Non-pigmented ciliary epithelial cell (primary cell): Measurements from ENCODE around the gene P4HB.

Source experiments
- DNase-seq: peaks from one replicate; pipeline ENCODE4 v3.0.0-alpha.2; 2010; ENCODE audit warnings: low read depth

Gene P4HB

DNA sequence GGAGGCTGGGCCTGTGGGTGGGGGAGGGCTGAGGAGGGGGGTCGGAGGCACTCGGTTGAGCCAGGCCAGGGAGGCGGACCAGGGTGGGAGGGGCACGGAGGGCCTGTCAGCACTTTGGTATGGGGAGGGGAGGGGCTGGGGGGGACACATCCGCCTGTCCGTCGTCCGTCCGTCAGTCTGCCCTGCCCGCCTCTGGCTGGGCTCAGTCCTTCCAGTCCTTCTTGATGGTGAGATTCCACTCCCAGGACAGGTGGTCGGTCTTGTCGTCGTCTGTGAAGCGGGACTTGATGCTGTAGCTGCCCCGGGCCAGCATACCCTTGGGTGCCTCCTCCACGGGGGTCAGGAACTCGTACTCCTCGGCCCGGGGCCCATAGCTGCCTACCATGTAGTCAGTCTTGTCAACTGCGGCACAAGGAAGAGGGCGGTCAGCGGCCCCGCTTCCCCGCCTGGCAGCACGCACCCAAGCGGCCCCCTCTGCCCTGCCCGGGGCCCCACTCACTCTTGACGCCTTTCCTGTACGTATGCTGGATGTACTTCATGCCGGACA lies 8.4 kb upstream of the P4HB start:
- DNase-seq, result no peak

DNA sequence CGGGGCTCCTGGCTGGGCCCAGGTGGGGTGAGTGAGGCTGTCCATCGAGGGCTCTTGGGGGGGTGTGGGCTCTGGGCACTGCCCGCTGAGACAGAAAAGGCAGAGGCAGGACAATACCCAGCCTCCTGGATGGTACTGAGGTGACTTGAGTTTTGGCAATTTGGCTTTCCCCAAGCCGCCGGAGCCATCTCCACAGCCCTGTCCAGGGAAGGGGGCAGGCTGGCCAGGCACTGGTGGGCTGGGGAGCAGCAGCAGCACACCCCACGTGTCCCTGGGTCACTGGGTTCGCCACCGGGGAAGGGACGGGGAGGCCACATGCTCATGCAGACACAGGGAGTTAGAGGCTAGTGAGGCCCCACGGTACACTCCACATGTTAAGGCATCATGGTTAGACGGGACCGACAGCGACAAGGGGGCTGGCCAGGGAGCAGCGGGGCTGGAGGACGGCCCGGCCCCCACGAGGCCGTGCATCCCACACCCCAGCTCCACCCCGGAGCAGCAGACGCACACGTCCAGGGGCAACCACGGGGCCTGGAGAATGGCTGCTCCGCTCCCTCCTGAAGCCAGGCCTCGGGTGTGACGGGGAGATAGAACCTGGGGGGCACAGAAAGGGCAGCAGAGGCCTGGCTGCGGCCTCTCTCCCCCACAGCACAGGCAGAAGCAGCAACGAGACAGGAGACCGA lies 7.8 kb upstream of the P4HB start:
- no peak for DNase-seq

GRCh38 chr17:81867170-81867990 lies 7.0 kb upstream of the P4HB start:
- no peak for DNase-seq

GRCh38 chr17:81866440-81867169 lies 6.3 kb upstream of the P4HB start:
- no peak for DNase-seq

GRCh38 chr17:81865733-81866439 lies 5.6 kb upstream of the P4HB start:
- DNase-seq, result no peak

- no peak for DNase-seq
Measured at GRCh38 chr17:81865358-81865732, 5.0 kb upstream of the P4HB start.

DNA sequence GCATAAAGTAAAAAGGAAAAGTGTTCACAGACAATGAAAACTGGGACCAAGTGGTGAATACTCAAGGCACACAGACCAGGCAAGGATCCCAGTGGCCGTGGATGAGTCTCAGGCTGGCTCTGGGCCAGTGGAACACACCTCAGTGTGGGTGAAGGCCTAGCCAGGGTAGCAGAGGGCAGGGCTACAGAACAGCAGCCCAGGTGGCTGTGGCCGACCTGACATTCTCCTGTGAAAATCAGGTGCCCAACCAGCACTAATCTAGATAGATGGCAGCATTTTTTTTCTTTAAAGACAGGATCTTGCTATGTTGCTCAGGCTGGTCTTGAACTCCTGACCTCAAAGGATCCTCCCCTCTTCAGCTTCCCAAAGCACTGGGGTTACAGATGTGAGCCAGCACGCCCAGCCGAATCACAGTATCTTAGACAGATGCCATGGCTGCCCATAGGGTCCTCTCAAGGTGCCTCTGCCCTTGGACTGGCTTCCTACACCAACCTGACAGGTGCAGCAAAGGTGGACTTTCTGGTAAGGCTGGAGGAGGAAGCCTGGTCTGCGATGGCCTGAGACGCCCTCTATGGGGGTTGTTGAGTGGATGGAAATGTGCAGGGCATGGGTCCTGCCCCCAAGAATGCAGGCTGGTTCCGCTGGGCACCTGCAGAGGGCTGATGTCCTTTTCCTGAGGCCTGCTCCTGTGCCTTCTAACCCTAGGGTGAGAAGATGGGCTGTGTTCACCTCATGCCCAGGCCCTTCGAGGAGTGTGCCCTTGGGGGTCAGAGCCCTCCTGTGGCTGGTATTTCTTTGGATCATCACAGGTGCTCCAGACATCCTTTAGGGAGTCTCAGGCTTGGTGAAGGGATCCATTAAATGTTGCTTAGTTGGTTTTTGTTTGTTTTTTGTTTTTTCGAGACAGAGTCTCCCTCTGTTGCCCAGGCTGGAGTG lies 3.8 kb upstream of the P4HB start:
- no peak for DNase-seq

- no peak for DNase-seq
Measured at GRCh38 chr17:81863123-81863675, 2.9 kb upstream of the P4HB start.

GRCh38 chr17:81860756-81861568 lies 627 bp upstream of the P4HB start:
- DNase-seq, result peak; percentile 100

- DNase-seq, result no peak
Measured at GRCh38 chr17:81858967-81859905, 1.1 kb downstream of the P4HB start.

DNA sequence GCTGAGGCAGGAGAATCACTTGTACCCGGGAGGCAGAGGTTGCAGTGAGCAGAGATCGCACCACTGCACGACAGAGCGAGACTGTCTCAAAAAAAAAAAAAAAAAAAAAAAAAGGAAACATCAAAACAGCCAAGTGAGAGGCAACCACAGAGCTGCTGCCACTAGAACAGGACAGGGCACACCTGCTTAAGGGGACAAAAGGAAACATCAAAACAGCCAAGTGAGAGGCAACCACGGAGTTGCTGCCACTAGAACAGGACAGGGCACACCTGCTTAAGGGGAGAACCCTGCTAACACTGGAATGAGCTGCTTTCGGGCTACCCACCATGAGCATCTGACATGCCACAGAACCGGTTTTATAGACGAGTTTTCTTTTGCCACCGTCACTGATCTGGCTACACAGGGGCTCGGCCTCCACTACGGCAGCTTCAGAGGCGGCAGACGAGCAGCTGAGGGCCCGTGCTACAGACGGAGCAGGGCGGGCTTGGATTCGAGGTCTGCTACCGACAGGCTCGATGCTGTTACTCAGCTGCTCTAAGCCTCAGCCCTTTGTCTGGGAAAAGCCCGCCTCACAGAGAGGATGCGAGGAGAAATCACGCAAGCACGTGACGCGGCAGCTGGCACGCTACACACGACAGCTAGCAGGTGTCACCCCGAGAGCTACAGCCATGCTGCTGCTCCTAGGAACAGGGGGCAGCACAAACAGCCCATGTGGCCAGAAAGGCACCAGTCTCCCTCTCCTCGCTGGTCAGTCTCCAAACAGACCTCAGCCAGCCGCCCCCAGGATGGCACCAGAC lies 2.0 kb downstream of the P4HB start:
- DNase-seq, result no peak

DNA sequence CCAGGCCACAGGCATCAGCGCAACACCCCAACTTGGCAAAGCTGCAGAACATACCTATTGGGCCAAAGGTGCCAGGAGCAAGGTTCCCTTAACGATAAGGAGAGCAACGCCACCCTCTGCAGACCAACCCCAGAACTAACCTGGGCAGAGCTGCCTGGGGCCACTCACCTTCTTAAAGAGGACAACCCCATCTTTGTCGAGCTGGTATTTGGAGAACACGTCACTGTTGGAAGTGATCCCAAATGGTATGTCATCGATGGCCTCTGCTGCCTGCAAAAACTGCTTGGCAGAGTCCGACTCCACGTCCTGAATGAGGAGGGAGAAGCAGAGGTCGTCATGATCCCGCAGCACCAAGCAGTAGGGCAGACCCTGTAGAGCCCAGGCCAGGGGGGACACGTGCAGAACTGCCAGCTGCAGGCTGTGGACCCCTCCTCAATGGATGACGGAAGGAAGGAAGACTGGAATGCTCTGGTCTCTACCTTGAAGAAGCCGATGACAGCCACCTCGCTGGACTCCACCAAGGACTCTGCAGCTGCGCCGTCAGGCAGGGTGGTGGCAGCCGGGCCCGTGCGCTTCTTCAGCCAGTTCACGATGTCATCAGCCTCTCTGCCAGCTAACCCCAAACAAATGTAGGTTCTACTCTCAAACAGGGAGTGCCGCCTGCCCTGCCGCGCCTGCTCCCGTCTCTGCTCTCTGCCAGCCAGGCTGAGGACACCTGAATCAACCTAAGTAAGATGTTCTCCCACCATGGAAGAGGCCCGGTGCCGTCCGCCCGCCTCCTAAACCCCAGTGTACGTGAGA lies 5.2 kb downstream of the P4HB start:
- no peak for DNase-seq

- DNase-seq, result no peak
Measured at GRCh38 chr17:81852237-81852636, 8.1 kb downstream of the P4HB start.

- no peak for DNase-seq
Measured at GRCh38 chr17:81851423-81851822, 8.9 kb downstream of the P4HB start.

- no peak for DNase-seq
Measured at GRCh38 chr17:81849457-81849856, 10.9 kb downstream of the P4HB start.

- no peak for DNase-seq
Measured at GRCh38 chr17:81846743-81847689, 13.3 kb downstream of the P4HB start.
